GM23248 (cell line): Measurements from ENCODE around the gene DNAJC16. TPM values are rescaled to one million over a fixed set of nuclear protein-coding genes. Genes with fewer than 3 reads are reported as not detected.
"Not testable (repeated sequence)": the region's sequence is repeated elsewhere in the genome, so short reads cannot be mapped to it uniquely, and the experiment has no call there.

Source experiments
- DNase-seq: peaks from one replicate; pipeline ENCODE4 v3.0.0-alpha.2; 2015
- H2AFZ ChIP-seq: fragments of 200-600 bp; sonication (generic); 2 replicates; pipeline ENCODE4 v1.6.1; 2016; ENCODE audit warnings: antibody characterized with exemption
- H3F3A ChIP-seq: fragments of 200-600 bp; sonication (generic); 2 replicates; pipeline ENCODE4 v1.6.1; 2016; ENCODE audit warnings: mild to moderate bottlenecking, antibody characterized with exemption, mixed run types; ENCODE audit not compliant: insufficient read depth
- H3K27ac ChIP-seq: fragments of 200-600 bp; sonication (generic); 2 replicates; pipeline ENCODE4 v1.5.1; 2016; ENCODE audit warnings: mild to moderate bottlenecking
- H3K27me3 ChIP-seq: fragments of 200-600 bp; sonication (generic); replicated peaks from 2 replicates; pipeline ENCODE4 v1.6.1; 2016; ENCODE audit warnings: mild to moderate bottlenecking; ENCODE audit not compliant: insufficient read depth
- H3K36me3 ChIP-seq: fragments of 200-600 bp; sonication (generic); 2 replicates; pipeline ENCODE4 v1.6.1; 2016; ENCODE audit warnings: low read depth, mild to moderate bottlenecking
- H3K4me1 ChIP-seq: fragments of 200-600 bp; sonication (generic); 2 replicates; pipeline ENCODE4 v1.6.1; 2016; ENCODE audit warnings: mild to moderate bottlenecking; ENCODE audit not compliant: insufficient read depth
- H3K4me2 ChIP-seq: fragments of 200-600 bp; sonication (generic); one replicate; pipeline ENCODE4 v1.6.1; 2016; ENCODE audit warnings: mild to moderate bottlenecking; ENCODE audit not compliant: unreplicated experiment
- H3K4me3 ChIP-seq: fragments of 200-600 bp; sonication (generic); 2 replicates; pipeline ENCODE4 v1.5.1; 2016; ENCODE audit warnings: mild to moderate bottlenecking
- H3K79me2 ChIP-seq: fragments of 200-600 bp; sonication (generic); 2 replicates; pipeline ENCODE4 v1.6.1; 2016; ENCODE audit warnings: mild to moderate bottlenecking; ENCODE audit not compliant: insufficient read depth
- H3K9ac ChIP-seq: fragments of 200-600 bp; sonication (generic); 2 replicates; pipeline ENCODE4 v1.6.1; 2016; ENCODE audit warnings: mild to moderate bottlenecking
- H3K9me2 ChIP-seq: fragments of 200-600 bp; sonication (generic); 2 replicates; pipeline ENCODE4 v1.6.1; 2016; ENCODE audit warnings: mixed run types, mild to moderate bottlenecking, moderate library complexity; ENCODE audit not compliant: insufficient read depth
- H3K9me3 ChIP-seq: fragments of 200-600 bp; sonication (generic); one replicate; pipeline ENCODE4 v1.6.1; 2017; ENCODE audit warnings: low read depth
- H4K20me1 ChIP-seq: fragments of 200-600 bp; sonication (generic); 2 replicates; pipeline ENCODE4 v1.6.0; 2016; ENCODE audit not compliant: insufficient read depth
- EZH2 ChIP-seq: fragments of 200-600 bp; sonication (generic); IDR thresholded peaks from 2 replicates; pipeline ENCODE4 v1.6.1; 2018; ENCODE audit warnings: antibody characterized with exemption, mild to moderate bottlenecking; ENCODE audit not compliant: insufficient read depth, poor library complexity, severe bottlenecking
- EZH2phosphoT487 ChIP-seq: fragments of 200-600 bp; sonication (generic); IDR thresholded peaks from 2 replicates; pipeline ENCODE4 v1.6.1; 2018; ENCODE audit warnings: antibody characterized with exemption, moderate library complexity, mild to moderate bottlenecking, low read depth; ENCODE audit not compliant: insufficient read depth
- WGBS, 2 experiments: methylation state at CpG; one replicate each; pipeline ENCODE4 v1.1.6; 2015 to 2017; ENCODE audit warnings: low lambda C conversion rate in 2 of 2, low coverage in 1 of 2; ENCODE audit errors: missing lambda C conversion rate in 2 of 2; 5-methylcytosine and 5-hydroxymethylcytosine counted together
- in situ Hi-C: fragments of 300-500 bp; cut with MboI; formaldehyde crosslinking; loops from 2 replicates; pipeline ENCODE4 v1.15.0; 2020
- polyA plus RNA-seq: library from polyadenylated mRNA; unstranded; fragments of >200 nt; fragmentation: Nextera tagmentation; extraction: Ambion mirVana; gene quantifications from 2 replicates; pipeline ENCODE4 v1.2.1, GENCODE V29; 2016
- total RNA-seq: library from RNA; depleted of rRNA; stranded (reverse); fragments of >200 nt; shearing (Covaris generic); gene quantifications from 2 replicates; pipeline ENCODE4 v1.2.3, GENCODE V29; 2014

Gene DNAJC16
- total and polyA plus RNA-seq, 2 experiments from 2014 or later = 10.0 to 21.8 TPM

DNA sequence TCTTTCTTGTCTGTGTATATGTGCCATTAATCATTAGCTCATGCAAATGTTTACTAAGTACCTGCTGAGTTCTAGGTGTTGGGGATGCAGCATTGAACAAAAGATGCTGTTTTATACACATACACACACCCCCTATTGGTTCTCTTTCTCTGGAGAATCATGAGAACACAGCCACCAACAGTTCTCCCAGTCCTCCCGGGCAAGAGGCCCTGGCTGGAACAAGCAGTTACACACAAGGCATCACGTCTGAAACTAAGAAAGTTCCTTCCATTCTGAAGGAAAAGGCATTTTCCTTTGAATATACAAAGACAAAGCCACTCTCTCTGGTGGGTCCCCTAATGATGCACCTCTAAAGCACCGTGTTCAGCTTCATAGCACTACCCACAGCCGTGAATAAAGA, 13.5 kb upstream of the DNAJC16 start:
- H3K9me3 ChIP-seq = no peaks in the 10 kb centered on the region
- no peaks in the 10 kb centered on the region; the same call in 1 of the 2 replicates for H3K4me1 ChIP-seq
- no peak for DNase-seq
- in situ Hi-C loops = no loop called here
- no peaks in the 10 kb centered on the region for H3K79me2 ChIP-seq
- no peaks in the 10 kb centered on the region for H4K20me1 ChIP-seq
- H3K4me3 ChIP-seq = no peak overlapping the region
- H3K9ac ChIP-seq = no peak overlapping the region
- H2AFZ ChIP-seq = no peak overlapping the region
- no peak overlapping the region for H3K4me2 ChIP-seq
- TF ChIP-seq EZH2phosphoT487 (no peak), EZH2 (no peak)
- no peaks in the 10 kb centered on the region for H3F3A ChIP-seq
- no peaks in the 10 kb centered on the region for H3K9me2 ChIP-seq
- no peaks in the 10 kb centered on the region for H3K36me3 ChIP-seq
- no peak overlapping the region for H3K27ac ChIP-seq
- 74% methylated on average over 4 of the region's 4 CpGs for WGBS, 2 experiments
- no peaks in the 10 kb centered on the region for H3K27me3 ChIP-seq

GRCh38 chr1:15513919-15514318, 12.7 kb upstream of the DNAJC16 start:
- Histone ChIP-seq H3K36me3 (no peaks in the 10 kb centered on the region), H3K27me3 (no peaks in the 10 kb centered on the region), H3F3A (no peaks in the 10 kb centered on the region), H3K4me2 (no peak overlapping the region), H3K9me2 (no peaks in the 10 kb centered on the region), H3K27ac (no peak overlapping the region), H2AFZ (no peak overlapping the region), H3K9me3 (no peaks in the 10 kb centered on the region), H3K79me2 (no peaks in the 10 kb centered on the region), H3K4me1 (no peaks in the 10 kb centered on the region; the same call in 1 of the 2 replicates), H4K20me1 (no peaks in the 10 kb centered on the region), H3K9ac (no peak overlapping the region), H3K4me3 (no peak overlapping the region)
- WGBS, 2 experiments = 91 to 94% methylated on average over 3 of the region's 3 CpGs
- TF ChIP-seq EZH2 (no peak), EZH2phosphoT487 (no peak)
- no peak for DNase-seq
- in situ Hi-C loops = no loop called here

DNA sequence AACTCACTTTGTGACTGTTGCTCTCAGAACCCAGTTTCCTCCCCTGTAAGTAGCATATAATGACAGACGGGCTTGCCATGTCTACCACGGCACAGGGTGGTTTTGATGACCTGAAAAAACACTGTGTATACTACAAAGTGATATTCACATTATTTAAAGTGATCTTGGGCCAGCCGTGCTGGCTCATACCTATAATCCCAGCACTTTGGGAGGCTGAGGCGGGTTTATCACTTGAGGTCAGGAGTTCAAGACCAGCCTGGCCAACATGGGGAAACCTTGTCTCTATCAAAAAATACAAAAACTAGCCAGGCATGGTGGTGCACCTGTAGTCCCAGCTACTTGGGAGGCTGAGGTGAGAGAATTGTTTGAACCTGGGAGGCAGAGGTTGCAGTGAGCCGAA, 12.1 kb upstream of the DNAJC16 start:
- H3K4me1 ChIP-seq, H3K4me2 ChIP-seq, H3K4me3 ChIP-seq, H4K20me1 ChIP-seq, H3K36me3 ChIP-seq, H3K79me2 ChIP-seq, H3K27ac ChIP-seq, H3K27me3 ChIP-seq, in situ Hi-C loops, H2AFZ ChIP-seq, H3K9ac ChIP-seq, H3F3A ChIP-seq, H3K9me3 ChIP-seq, DNase-seq, H3K9me2 ChIP-seq: not testable (repeated sequence)
- WGBS, 2 experiments = 86 to 93% methylated on average over 5 of the region's 5 CpGs

DNA sequence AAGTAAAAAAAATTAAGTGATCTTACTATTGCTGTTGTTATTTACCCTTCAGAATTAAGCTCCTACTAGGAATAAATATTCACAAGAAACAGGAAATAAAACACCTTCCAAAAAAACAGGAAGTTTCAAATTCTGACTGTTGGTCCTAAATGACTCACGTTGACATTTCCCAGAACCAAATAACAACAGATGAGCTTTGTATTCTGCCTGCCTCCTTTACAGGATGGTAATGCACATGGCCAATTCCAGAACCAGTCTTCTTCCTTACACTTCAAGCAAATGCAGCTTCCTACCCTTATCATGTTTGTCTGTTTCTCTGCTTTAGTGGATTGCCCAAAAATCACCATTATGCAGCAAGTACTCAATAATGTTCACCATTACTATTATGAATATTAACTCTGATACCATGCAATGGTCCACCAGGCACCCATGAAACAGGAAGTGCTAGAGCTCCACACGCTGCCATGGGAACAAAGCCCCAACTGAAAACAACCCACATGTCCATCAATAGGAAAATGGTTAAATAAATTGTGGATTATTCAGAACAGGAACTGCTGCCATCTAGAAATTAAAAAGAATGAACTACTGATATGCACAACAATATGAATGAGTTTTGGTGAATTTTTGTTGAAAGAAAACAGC, 11.5 kb upstream of the DNAJC16 start:
- DNase-seq = peak; percentile 22
- Histone ChIP-seq H3K9ac (no peak overlapping the region), H3K27ac (no peak overlapping the region), H3K79me2 (no peaks in the 10 kb centered on the region), H3K4me3 (no peak overlapping the region), H3K36me3 (no peaks in the 10 kb centered on the region), H4K20me1 (no peaks in the 10 kb centered on the region), H2AFZ (no peak overlapping the region), H3F3A (no peaks in the 10 kb centered on the region), H3K4me2 (no peak overlapping the region), H3K4me1 (no peaks in the 10 kb centered on the region; the same call in 1 of the 2 replicates), H3K9me2 (no peaks in the 10 kb centered on the region), H3K9me3 (no peaks in the 10 kb centered on the region), H3K27me3 (no peaks in the 10 kb centered on the region)
- TF ChIP-seq EZH2 (no peak), EZH2phosphoT487 (no peak)
- WGBS, 2 experiments = 83 to 84% methylated on average over 2 of the region's 2 CpGs
- in situ Hi-C loops = no loop called here

- Histone ChIP-seq H3K9me3 (no peaks in the 10 kb centered on the region), H3F3A (peaks cover 7% of the 10 kb centered on the region; the same call in 1 of the 2 replicates), H3K9me2 (no peaks in the 10 kb centered on the region), H3K36me3 (no peaks in the 10 kb centered on the region), H3K27ac (no peak overlapping the region), H3K9ac (no peak overlapping the region), H3K27me3 (no peaks in the 10 kb centered on the region), H3K4me3 (no peak overlapping the region), H4K20me1 (no peaks in the 10 kb centered on the region), H3K79me2 (peaks cover 6% of the 10 kb centered on the region), H2AFZ (no peak overlapping the region), H3K4me2 (no peak overlapping the region), H3K4me1 (peaks cover 5% of the 10 kb centered on the region; the same call in 1 of the 2 replicates)
- DNase-seq = no peak
- WGBS, 2 experiments = 78 to 90% methylated on average over 3 of the region's 3 CpGs
- TF ChIP-seq EZH2phosphoT487 = no peak
- TF ChIP-seq EZH2 = no peak
- in situ Hi-C loops = no loop called here
These were observed 7.0 kb upstream of the DNAJC16 start for GRCh38 chr1:15519625-15520024.

GRCh38 chr1:15521206-15521906, 5.3 kb upstream of the DNAJC16 start:
- H3K9me3 ChIP-seq, in situ Hi-C loops: not testable (repeated sequence)

More at GRCh38 chr1:15521206-15521906, 5.3 kb upstream of the DNAJC16 start:
- 84 to 87% methylated on average over 17 of the region's 17 CpGs for WGBS, 2 experiments
- H3K36me3 ChIP-seq, H3K9ac ChIP-seq, H4K20me1 ChIP-seq, H3K4me3 ChIP-seq, H3K9me2 ChIP-seq, H3K27me3 ChIP-seq, H3K4me2 ChIP-seq, H2AFZ ChIP-seq, H3K79me2 ChIP-seq, H3K27ac ChIP-seq, DNase-seq: not testable (repeated sequence)
- peaks cover 18% of the 10 kb centered on the region for H3F3A ChIP-seq
- peaks cover 15% of the 10 kb centered on the region; the same call in 1 of the 2 replicates for H3K4me1 ChIP-seq
